DND-41 (cell line): ENCODE data around the gene CXCR5.

Experiments
- ATAC-seq: fragments of 200-7000 bp; cut with Tn5 transposase; 3 replicates; pipeline ENCODE4 v1.9.1; 2021; ENCODE audit warnings: low read depth; ENCODE audit not compliant: insufficient read depth
- DNase-seq: peaks from one replicate; pipeline ENCODE4 v3.0.0-alpha.2; 2020
- H2AFZ ChIP-seq: 2 replicates; pipeline ENCODE4 v1.6.0; 2012; ENCODE audit warnings: low read depth, low read length
- H3K27ac ChIP-seq: 2 replicates; pipeline ENCODE4 v1.5.1; 2012; ENCODE audit warnings: low read length, inconsistent platforms
- H3K27me3 ChIP-seq: fragments of 200-600 bp; sonication (generic); 2 replicates; pipeline ENCODE4 v1.6.0; 2012; ENCODE audit warnings: low read length, mild to moderate bottlenecking, inconsistent platforms; ENCODE audit not compliant: insufficient read depth, poor library complexity
- H3K36me3 ChIP-seq: 2 replicates; pipeline ENCODE4 v1.5.1; 2012; ENCODE audit warnings: low read length, inconsistent platforms; ENCODE audit not compliant: insufficient read depth
- H3K4me1 ChIP-seq: 2 replicates; pipeline ENCODE4 v1.5.1; 2012; ENCODE audit warnings: mild to moderate bottlenecking, low read length; ENCODE audit not compliant: insufficient read depth
- H3K4me2 ChIP-seq: 2 replicates; pipeline ENCODE4 v1.6.0; 2012; ENCODE audit warnings: mild to moderate bottlenecking, moderate library complexity, low read length, inconsistent platforms; ENCODE audit not compliant: insufficient read depth
- H3K4me3 ChIP-seq, 2 experiments: fragments of 200-600 bp in 1 of 2; shearing (Covaris generic) in 1 of 2; 2 replicates each; pipeline ENCODE4 v1.5.1; 2012 to 2016; ENCODE audit warnings: inconsistent platforms in 2 of 2, low read length in 2 of 2, mild to moderate bottlenecking in 2 of 2, low read depth in 1 of 2, moderate library complexity in 1 of 2
- H3K79me2 ChIP-seq: 2 replicates; pipeline ENCODE4 v1.6.0; 2012; ENCODE audit warnings: low read length, inconsistent platforms; ENCODE audit not compliant: insufficient read depth
- H3K9ac ChIP-seq: 2 replicates; pipeline ENCODE4 v1.6.0; 2012; ENCODE audit warnings: low read depth, mild to moderate bottlenecking, inconsistent platforms, low read length, moderate library complexity
- H3K9me3 ChIP-seq: 2 replicates; pipeline ENCODE4 v1.5.1; 2012; ENCODE audit warnings: low read length, moderate library complexity, mild to moderate bottlenecking, inconsistent platforms; ENCODE audit not compliant: insufficient read depth, severe bottlenecking
- H4K20me1 ChIP-seq: 2 replicates; pipeline ENCODE4 v1.6.0; 2012; ENCODE audit warnings: low read length; ENCODE audit not compliant: insufficient read depth
- CTCF ChIP-seq: IDR thresholded peaks from 2 replicates; pipeline ENCODE4 v1.5.1; 2012; ENCODE audit warnings: borderline replicate concordance, low read length, moderate library complexity, mild to moderate bottlenecking; ENCODE audit not compliant: poor library complexity, severe bottlenecking; ENCODE audit errors: extremely low read depth
- EZH2 ChIP-seq: IDR thresholded peaks from 3 replicates; pipeline ENCODE4 v1.6.1; 2012; ENCODE audit warnings: borderline replicate concordance, low read depth, mild to moderate bottlenecking, moderate library complexity, low read length, inconsistent platforms; ENCODE audit not compliant: severe bottlenecking

CXCR5 gene

DNA sequence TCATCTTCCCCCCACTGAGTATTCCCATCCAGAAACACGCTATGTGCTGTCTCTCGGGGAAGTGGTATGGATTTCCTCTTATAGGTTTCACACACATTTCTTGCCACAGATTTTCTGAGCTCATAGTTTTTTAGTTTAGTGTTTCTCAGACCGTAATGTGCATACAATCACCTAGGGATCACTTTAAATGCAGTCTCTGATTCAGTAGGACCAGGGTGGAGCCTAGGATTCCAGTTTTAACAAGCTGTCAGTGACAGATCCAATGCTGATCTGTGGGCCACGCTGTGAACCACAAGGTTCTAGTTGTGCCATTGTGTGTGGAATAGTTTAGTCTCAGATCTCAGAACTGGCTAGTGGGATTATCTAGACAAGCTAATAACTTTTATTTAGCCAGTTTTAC lies 23.7 kb upstream of the CXCR5 start:
- no peak for ATAC-seq
- H3K4me1 ChIP-seq = no peaks in the 10 kb centered on the region
- H3K36me3 ChIP-seq = no peaks in the 10 kb centered on the region
- no peaks in the 10 kb centered on the region for H3K9me3 ChIP-seq
- no peak overlapping the region for H3K9ac ChIP-seq
- no peaks in the 10 kb centered on the region for H3K79me2 ChIP-seq
- H4K20me1 ChIP-seq = no peaks in the 10 kb centered on the region
- H3K27ac ChIP-seq = no peak overlapping the region
- no peak for DNase-seq
- H3K27me3 ChIP-seq = no peaks in the 10 kb centered on the region
- H3K4me3 ChIP-seq = no peak overlapping the region
- no peak overlapping the region for H3K4me2 ChIP-seq
- TF ChIP-seq EZH2 (no peak), CTCF (no peak)
- no peak overlapping the region for H2AFZ ChIP-seq

GRCh38 chr11:118868659-118869058 lies 15.0 kb upstream of the CXCR5 start:
- no peak for ATAC-seq
- H4K20me1 ChIP-seq = no peaks in the 10 kb centered on the region
- H3K36me3 ChIP-seq = no peaks in the 10 kb centered on the region
- H3K27ac ChIP-seq = no peak overlapping the region
- H3K79me2 ChIP-seq = no peaks in the 10 kb centered on the region
- H3K9me3 ChIP-seq = no peaks in the 10 kb centered on the region
- H3K4me3 ChIP-seq = no peak overlapping the region
- no peak overlapping the region for H3K4me2 ChIP-seq
- H3K9ac ChIP-seq = no peak overlapping the region
- H2AFZ ChIP-seq = no peak overlapping the region
- H3K4me1 ChIP-seq = peaks cover 15% of the 10 kb centered on the region
- TF ChIP-seq EZH2 (no peak), CTCF (no peak)
- no peak for DNase-seq
- no peaks in the 10 kb centered on the region for H3K27me3 ChIP-seq

DNA sequence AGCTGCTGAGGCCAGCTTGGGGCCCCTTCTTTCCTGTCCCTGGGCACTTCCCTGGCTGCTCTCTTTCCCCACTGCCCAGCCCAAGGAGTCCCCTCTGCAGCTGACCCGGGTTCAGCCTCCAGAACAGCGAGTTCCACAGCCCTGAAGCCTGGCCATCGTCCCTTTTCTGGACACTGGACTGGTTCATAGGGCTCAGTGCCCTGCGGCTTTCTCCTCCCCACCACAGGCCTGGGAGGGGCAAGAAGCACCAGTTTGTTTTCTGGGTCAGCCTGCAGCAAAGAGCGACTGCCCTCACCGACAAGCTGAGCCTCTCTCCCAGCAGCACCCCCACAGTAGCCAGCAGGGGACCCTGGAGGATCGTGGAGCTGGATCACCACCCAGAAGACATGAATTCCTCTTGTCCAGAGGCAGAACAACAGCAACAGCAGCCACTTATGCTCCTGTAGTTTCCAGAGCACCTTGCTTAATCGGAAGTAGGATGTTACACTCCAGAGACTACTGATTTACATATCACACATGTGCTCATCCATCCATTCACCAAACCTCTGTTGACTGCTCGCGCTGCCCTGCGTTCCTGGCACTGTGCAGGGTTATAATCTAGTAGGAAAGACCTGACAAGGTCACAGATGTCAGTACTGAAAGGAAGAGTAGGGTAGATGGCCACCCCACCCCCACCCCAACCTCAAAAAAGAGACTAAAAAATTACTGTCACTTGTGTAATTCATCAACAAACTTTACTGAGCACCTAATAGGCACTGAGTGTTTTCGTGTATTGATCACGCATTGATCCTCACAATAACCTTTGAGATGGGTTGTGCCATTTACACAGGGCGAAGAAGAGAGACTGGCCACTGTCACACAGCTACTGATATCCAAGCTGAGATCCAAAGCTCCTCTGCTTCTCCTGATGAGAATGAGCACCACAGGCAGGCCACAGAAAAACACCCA lies 13.0 kb upstream of the CXCR5 start:
- no peak overlapping the region for H3K4me2 ChIP-seq
- no peak for DNase-seq
- H3K27ac ChIP-seq = peak overlapping the region; percentile 32; the same call in 1 of the 2 replicates
- ATAC-seq = no peak
- peaks cover 26% of the 10 kb centered on the region for H3K4me1 ChIP-seq
- no peaks in the 10 kb centered on the region for H4K20me1 ChIP-seq
- no peak overlapping the region for H3K9ac ChIP-seq
- TF ChIP-seq CTCF (no peak), EZH2 (no peak)
- no peaks in the 10 kb centered on the region for H3K79me2 ChIP-seq
- no peaks in the 10 kb centered on the region for H3K27me3 ChIP-seq
- H3K9me3 ChIP-seq = no peaks in the 10 kb centered on the region
- no peaks in the 10 kb centered on the region for H3K36me3 ChIP-seq
- H2AFZ ChIP-seq = no peak overlapping the region
- no peak overlapping the region for H3K4me3 ChIP-seq
